ENCODE results near the gene EYA2. TPM values are rescaled to one million over a fixed set of nuclear protein-coding genes. Genes with fewer than 3 reads are reported as not detected.

Gene EYA2
- total RNA-seq, 3 donors from 2014 or later (not counting 1 experiment from before 2014, with no cell fraction given), result 0.30 TPM; not detected in 2

- no peaks in the 10 kb centered on the region for H3K36me3 Mint-ChIP-seq
- no peaks in the 10 kb centered on the region for H3K9me3 Mint-ChIP-seq
- TF ChIP-seq, protein P1, sequence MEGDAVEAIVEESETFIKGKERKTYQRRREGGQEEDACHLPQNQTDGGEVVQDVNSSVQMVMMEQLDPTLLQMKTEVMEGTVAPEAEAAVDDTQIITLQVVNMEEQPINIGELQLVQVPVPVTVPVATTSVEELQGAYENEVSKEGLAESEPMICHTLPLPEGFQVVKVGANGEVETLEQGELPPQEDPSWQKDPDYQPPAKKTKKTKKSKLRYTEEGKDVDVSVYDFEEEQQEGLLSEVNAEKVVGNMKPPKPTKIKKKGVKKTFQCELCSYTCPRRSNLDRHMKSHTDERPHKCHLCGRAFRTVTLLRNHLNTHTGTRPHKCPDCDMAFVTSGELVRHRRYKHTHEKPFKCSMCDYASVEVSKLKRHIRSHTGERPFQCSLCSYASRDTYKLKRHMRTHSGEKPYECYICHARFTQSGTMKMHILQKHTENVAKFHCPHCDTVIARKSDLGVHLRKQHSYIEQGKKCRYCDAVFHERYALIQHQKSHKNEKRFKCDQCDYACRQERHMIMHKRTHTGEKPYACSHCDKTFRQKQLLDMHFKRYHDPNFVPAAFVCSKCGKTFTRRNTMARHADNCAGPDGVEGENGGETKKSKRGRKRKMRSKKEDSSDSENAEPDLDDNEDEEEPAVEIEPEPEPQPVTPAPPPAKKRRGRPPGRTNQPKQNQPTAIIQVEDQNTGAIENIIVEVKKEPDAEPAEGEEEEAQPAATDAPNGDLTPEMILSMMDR (IDR thresholded peaks at IDR 0.05), result peak; percentile 95
- H3K4me3 ChIP-seq (ENCODE audit: low read length), result no peak overlapping the region
- 41% methylated on average over 34 of the region's 34 CpGs for WGBS (ENCODE audit: insufficient coverage)
- H3K4me1 ChIP-seq (ENCODE audit: control insufficient read depth, insufficient read depth, low read length), result peaks cover 4% of the 10 kb centered on the region
- no peaks in the 10 kb centered on the region for H3K36me3 ChIP-seq (ENCODE audit: control insufficient read depth, insufficient read depth, low read length)
- peak; percentile 31 to 82 for DNase-seq
- H3K27ac Mint-ChIP-seq, result no peak overlapping the region
- peaks cover 11% of the 10 kb centered on the region in 2 donors for H3K4me1 Mint-ChIP-seq
- intact Hi-C loops (cut with micrococcal nuclease), result loop anchor here (1.0 kb wide), 3 partner anchors 76 to 425 kb away; no protein-coding TSS in a partner anchor
- no peak overlapping the region for H3K4me3 Mint-ChIP-seq
- ATAC-seq, result peak; percentile 87 to 96 (median 89)
- no peaks in the 10 kb centered on the region for H3K9me3 ChIP-seq (ENCODE audit: control insufficient read depth, insufficient read depth, low read length)
- H3K27me3 Mint-ChIP-seq (ENCODE audit: low read depth in 2 of 2), result peaks cover 0 to 4% of the 10 kb centered on the region in 2 donors
- no peak overlapping the region for H3K27ac ChIP-seq (ENCODE audit: low read length)
- H3K27me3 ChIP-seq (ENCODE audit: control insufficient read depth, insufficient read depth, low read length), result no peaks in the 10 kb centered on the region
Measured at GRCh38 chr20:47196091-47197081, 301.7 kb downstream of the EYA2 start.

DNA sequence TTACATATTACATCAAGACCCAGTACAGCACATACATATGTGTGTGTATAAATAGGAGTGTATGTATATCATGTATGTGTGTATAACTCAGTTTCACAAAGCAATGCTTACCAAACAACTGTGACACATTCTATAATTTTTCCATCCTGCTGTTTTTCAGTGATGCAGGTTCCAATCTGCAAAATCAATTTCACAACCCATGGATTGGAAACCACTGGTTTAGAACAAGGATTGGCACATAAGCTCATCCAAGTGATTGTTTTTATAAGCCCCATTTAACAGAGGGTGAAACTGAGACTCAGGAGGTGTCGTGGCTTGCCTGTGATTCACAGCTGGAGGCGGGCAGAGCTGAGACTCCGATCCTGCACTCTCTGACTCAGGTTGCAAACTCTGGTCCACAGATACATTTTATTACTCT is 303.6 kb downstream of the EYA2 start:
- peaks cover 4% of the 10 kb centered on the region for H3K4me1 ChIP-seq (ENCODE audit: control insufficient read depth, insufficient read depth, low read length)
- H3K36me3 Mint-ChIP-seq, result no peaks in the 10 kb centered on the region
- H3K4me3 Mint-ChIP-seq, result no peak overlapping the region
- H3K36me3 ChIP-seq (ENCODE audit: control insufficient read depth, insufficient read depth, low read length), result no peaks in the 10 kb centered on the region
- H3K27ac ChIP-seq (ENCODE audit: low read length), result no peak overlapping the region
- H3K4me3 ChIP-seq (ENCODE audit: low read length), result no peak overlapping the region
- TF ChIP-seq, protein P1 (IDR thresholded peaks at IDR 0.05), result no peak
- no peaks in the 10 kb centered on the region for H3K9me3 Mint-ChIP-seq
- peaks cover 0 to 4% of the 10 kb centered on the region in 2 donors for H3K27me3 Mint-ChIP-seq (ENCODE audit: low read depth in 2 of 2)
- intact Hi-C loops (cut with micrococcal nuclease), result no loop called here
- H3K4me1 Mint-ChIP-seq, result peaks cover 11% of the 10 kb centered on the region in 2 donors
- H3K27ac Mint-ChIP-seq, result no peak overlapping the region
- H3K9me3 ChIP-seq (ENCODE audit: control insufficient read depth, insufficient read depth, low read length), result no peaks in the 10 kb centered on the region
- no peaks in the 10 kb centered on the region for H3K27me3 ChIP-seq (ENCODE audit: control insufficient read depth, insufficient read depth, low read length)
- DNase-seq (no peak), ATAC-seq (no peak)
- WGBS (ENCODE audit: insufficient coverage), result 66% methylated on average over 3 of the region's 3 CpGs

DNA sequence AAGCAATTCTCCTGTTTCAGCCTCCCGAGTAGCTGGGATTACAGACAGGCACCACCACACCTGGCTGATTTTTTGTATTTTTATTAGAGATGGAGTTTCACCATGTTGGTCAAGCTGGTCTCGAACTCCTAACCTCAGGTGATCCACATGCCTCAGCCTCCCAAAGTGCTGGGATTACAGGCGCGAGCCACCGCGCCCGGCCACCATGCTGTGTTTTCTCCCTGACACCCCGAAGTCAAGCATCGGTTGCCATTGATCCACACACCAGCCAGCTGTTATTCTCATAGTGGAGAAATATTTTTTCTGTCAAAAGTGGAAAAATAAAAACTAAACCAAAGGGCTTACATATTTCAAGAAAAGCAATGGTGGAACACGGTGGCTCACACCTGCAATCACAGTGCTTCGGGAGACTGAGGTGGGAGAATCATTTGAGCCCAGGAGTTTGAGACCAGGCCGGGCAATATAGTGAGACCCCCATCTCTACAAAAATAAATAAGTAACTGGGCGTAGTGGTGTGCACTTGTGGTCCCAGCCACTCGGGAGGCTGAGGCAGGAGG is 304.4 kb downstream of the EYA2 start:
- no peaks in the 10 kb centered on the region for H3K36me3 Mint-ChIP-seq

More for the DNA sequence above, 304.4 kb downstream of the EYA2 start:
- intact Hi-C loops (cut with micrococcal nuclease), result no loop called here
- H3K4me3 ChIP-seq (ENCODE audit: low read length), result no peak overlapping the region
- no peak overlapping the region for H3K27ac ChIP-seq (ENCODE audit: low read length)
- TF ChIP-seq, protein P1 (IDR thresholded peaks at IDR 0.05), result no peak
- Mint-ChIP-seq H3K27me3 (ENCODE audit: low read depth in 2 of 2) (peaks cover 0 to 4% of the 10 kb centered on the region in 2 donors), H3K9me3 (no peaks in the 10 kb centered on the region), H3K4me1 (peaks cover 11% of the 10 kb centered on the region in 2 donors), H3K4me3 (no peak overlapping the region), H3K27ac (no peak overlapping the region)
- H3K4me1 ChIP-seq (ENCODE audit: control insufficient read depth, insufficient read depth, low read length), result peaks cover 4% of the 10 kb centered on the region
- no peak for DNase-seq
- ATAC-seq, result no peak
- H3K27me3 ChIP-seq (ENCODE audit: control insufficient read depth, insufficient read depth, low read length), result no peaks in the 10 kb centered on the region
- no peaks in the 10 kb centered on the region for H3K36me3 ChIP-seq (ENCODE audit: control insufficient read depth, insufficient read depth, low read length)
- no peaks in the 10 kb centered on the region for H3K9me3 ChIP-seq (ENCODE audit: control insufficient read depth, insufficient read depth, low read length)
- 95% methylated on average over 12 of the region's 14 CpGs for WGBS (ENCODE audit: insufficient coverage)

All from natural killer cell (primary cell).